ENCODE results near the gene PAIP2B. TPM values are rescaled to one million over a fixed set of nuclear protein-coding genes. Genes with fewer than 3 reads are reported as not detected.

Gene PAIP2B
- total RNA-seq, 1 experiment from 2014 or later: 1.4 TPM

- no TSS peak for BruUV-seq (replicated peaks)
- in situ Hi-C loops (cut with HindIII; ENCODE audit: low pct_unique_long_range_greater_than_20kb, low sequenced_read_pairs): no loop called here
Observed at GRCh38 chr2:71223767-71224333, 3.1 kb downstream of the PAIP2B start.

GRCh38 chr2:71220743-71221142 is 6.2 kb downstream of the PAIP2B start:
- in situ Hi-C loops (cut with HindIII; ENCODE audit: low pct_unique_long_range_greater_than_20kb, low sequenced_read_pairs) (no loop called here), intact Hi-C loops (cut with micrococcal nuclease; ENCODE audit: unreplicated experiment) (no loop called here)
- peaks cover under 1% of the 10 kb centered on the region; the same call in 1 of the 2 replicates for H3K4me1 ChIP-seq (ENCODE audit: control insufficient read depth, insufficient read depth, low read length)
- no peak for ATAC-seq
- no peak for DNase-seq (ENCODE audit: low read depth, low spot score)
- no peak overlapping the region for H3K4me3 ChIP-seq (ENCODE audit: low read depth in 2 of 2, low read length in 2 of 2)
- H3K27ac ChIP-seq (ENCODE audit: low read length): no peak overlapping the region
- ChIA-PET POLR2A (no interaction called here), CTCF (no interaction called here)
- TF ChIP-seq REST (IDR thresholded peaks at IDR 0.05; ENCODE audit: insufficient read depth in 1 of 2, low read depth in 2 of 2, low read length in 1 of 2) (no peak), TCF7L2 (IDR thresholded peaks at IDR 0.05; ENCODE audit: low read depth, low read length) (no peak), POLR2AphosphoS5 (IDR thresholded peaks at IDR 0.05; ENCODE audit: low read depth, low read length) (no peak), CTCF (IDR thresholded peaks at IDR 0.05) (no peak), SIN3A (IDR thresholded peaks at IDR 0.05; ENCODE audit: borderline replicate concordance, insufficient read depth, low read depth, low read length) (no peak)
- H3K27me3 ChIP-seq (ENCODE audit: control insufficient read depth, insufficient read depth, low read length): peaks cover 6% of the 10 kb centered on the region; the same call in 1 of the 2 replicates
- BruUV-seq (replicated peaks): no TSS peak
- no peaks in the 10 kb centered on the region for H3K36me3 ChIP-seq (ENCODE audit: control insufficient read depth, insufficient read depth, low read length)
- no peaks in the 10 kb centered on the region for H3K9me3 ChIP-seq (ENCODE audit: control insufficient read depth, insufficient read depth, low read depth, low read length)

More at GRCh38 chr2:71223767-71224333, 3.1 kb downstream of the PAIP2B start:
- no peaks in the 10 kb centered on the region for H3K9me3 ChIP-seq (ENCODE audit: control insufficient read depth, insufficient read depth, low read depth, low read length)
- TF ChIP-seq CTCF (IDR thresholded peaks at IDR 0.05) (peak; percentile 84), TCF7L2 (IDR thresholded peaks at IDR 0.05; ENCODE audit: low read depth, low read length) (no peak), SIN3A (IDR thresholded peaks at IDR 0.05; ENCODE audit: borderline replicate concordance, insufficient read depth, low read depth, low read length) (no peak), POLR2AphosphoS5 (IDR thresholded peaks at IDR 0.05; ENCODE audit: low read depth, low read length) (no peak), REST (IDR thresholded peaks at IDR 0.05; ENCODE audit: insufficient read depth in 1 of 2, low read depth in 2 of 2, low read length in 1 of 2) (no peak)
- H3K36me3 ChIP-seq (ENCODE audit: control insufficient read depth, insufficient read depth, low read length): no peaks in the 10 kb centered on the region
- no peak overlapping the region for H3K27ac ChIP-seq (ENCODE audit: low read length)
- H3K4me1 ChIP-seq (ENCODE audit: control insufficient read depth, insufficient read depth, low read length): peaks cover 5% of the 10 kb centered on the region; the same call in 1 of the 2 replicates
- intact Hi-C loops (cut with micrococcal nuclease; ENCODE audit: unreplicated experiment): no loop called here
- CTCF ChIA-PET: interaction anchor here (0.5 to 1.3 kb wide), 2 partner anchors 76 to 287 kb away, joined by 3 to 4 read pairs; no protein-coding TSS in a partner anchor
- POLR2A ChIA-PET: no interaction called here
- H3K27me3 ChIP-seq (ENCODE audit: control insufficient read depth, insufficient read depth, low read length): peaks cover 6% of the 10 kb centered on the region; the same call in 1 of the 2 replicates
- DNase-seq (ENCODE audit: low read depth, low spot score) (peak; percentile 24), ATAC-seq (0 out of 2 replicates have a peak, but pooled peaks have one; percentile 44)
- no peak overlapping the region for H3K4me3 ChIP-seq (ENCODE audit: low read depth in 2 of 2, low read length in 2 of 2)

All from Panc1 (cell line).